ENCODE measurements around the gene CARD9. TPM values are rescaled to one million over a fixed set of nuclear protein-coding genes. Genes with fewer than 3 reads are reported as not detected.

Gene CARD9
- total RNA-seq, 1 experiment from 2014 or later: 1.1 TPM

GRCh38 chr9:136386018-136386417 is 12.5 kb upstream of the CARD9 start:
- POLR2A ChIA-PET (ENCODE audit: unreplicated experiment): interaction anchor here (0.6 kb wide), 1 partner anchor 63 kb away, joined by 4 read pairs; no protein-coding TSS in a partner anchor
- H3K4me3 ChIP-seq (ENCODE audit: low read length): no peak overlapping the region
- H3K9ac ChIP-seq (ENCODE audit: low read length): no peak overlapping the region
- no peak overlapping the region for H2AFZ ChIP-seq (ENCODE audit: low read length)
- H3K9me2 ChIP-seq (replicated peaks; ENCODE audit: low read length): no peaks in the 10 kb centered on the region
- no peaks in the 10 kb centered on the region for H3K79me2 ChIP-seq (ENCODE audit: low read length)
- H3K4me1 ChIP-seq (ENCODE audit: insufficient read depth, low read length): no peaks in the 10 kb centered on the region
- H3K4me2 ChIP-seq (ENCODE audit: low read length): no peak overlapping the region
- peaks cover 9% of the 10 kb centered on the region; the same call in 1 of the 2 replicates for H3K36me3 ChIP-seq (ENCODE audit: low read depth, low read length)
- no peaks in the 10 kb centered on the region for H4K20me1 ChIP-seq (ENCODE audit: low read length)
- TF ChIP-seq CTCF (conservative IDR thresholded peaks at IDR 0.05; ENCODE audit: low read depth, low read length) (no peak), EZH2 (IDR thresholded peaks at IDR 0.05; ENCODE audit: low read length, unreplicated experiment) (no peak), EZH2phosphoT487 (IDR thresholded peaks at IDR 0.05; ENCODE audit: borderline replicate concordance, low read length) (no peak)
- no peak overlapping the region for H3K27ac ChIP-seq (ENCODE audit: low read length)
- no peaks in the 10 kb centered on the region for H3K9me3 ChIP-seq (ENCODE audit: low read length)
- ATAC-seq (no peak), DNase-seq (no peak)
- H3K27me3 ChIP-seq (ENCODE audit: low read length): no peaks in the 10 kb centered on the region
- H3F3A ChIP-seq (ENCODE audit: low read length, unreplicated experiment): no peaks in the 10 kb centered on the region
- CTCF ChIA-PET: no interaction called here
- intact Hi-C loops (cut with micrococcal nuclease): no loop called here
- no TSS peak for BruUV-seq (replicated peaks)

- intact Hi-C loops (cut with micrococcal nuclease): no loop called here
- Histone ChIP-seq H3K27me3 (ENCODE audit: low read length) (no peaks in the 10 kb centered on the region), H3K27ac (ENCODE audit: low read length) (no peak overlapping the region), H2AFZ (ENCODE audit: low read length) (no peak overlapping the region), H3K4me3 (ENCODE audit: low read length) (no peak overlapping the region), H3F3A (ENCODE audit: low read length, unreplicated experiment) (no peaks in the 10 kb centered on the region), H4K20me1 (ENCODE audit: low read length) (no peaks in the 10 kb centered on the region), H3K79me2 (ENCODE audit: low read length) (no peaks in the 10 kb centered on the region), H3K4me1 (ENCODE audit: insufficient read depth, low read length) (no peaks in the 10 kb centered on the region), H3K4me2 (ENCODE audit: low read length) (no peak overlapping the region), H3K9me3 (ENCODE audit: low read length) (no peaks in the 10 kb centered on the region), H3K36me3 (ENCODE audit: low read depth, low read length) (peaks cover 9% of the 10 kb centered on the region; the same call in 1 of the 2 replicates), H3K9me2 (replicated peaks; ENCODE audit: low read length) (no peaks in the 10 kb centered on the region), H3K9ac (ENCODE audit: low read length) (no peak overlapping the region)
- POLR2A ChIA-PET (ENCODE audit: unreplicated experiment): no interaction called here
- no peak for DNase-seq
- CTCF ChIA-PET: interaction anchor here (0.6 kb wide), 1 partner anchor 57 kb away, joined by 7 read pairs; the partner anchor contains the start of gene GPSM1
- TF ChIP-seq EZH2phosphoT487 (IDR thresholded peaks at IDR 0.05; ENCODE audit: borderline replicate concordance, low read length) (no peak), CTCF (conservative IDR thresholded peaks at IDR 0.05; ENCODE audit: low read depth, low read length) (no peak), EZH2 (IDR thresholded peaks at IDR 0.05; ENCODE audit: low read length, unreplicated experiment) (no peak)
- BruUV-seq (replicated peaks): no TSS peak
- no peak for ATAC-seq
Observed at GRCh38 chr9:136385015-136385414, 11.5 kb upstream of the CARD9 start.

GRCh38 chr9:136383436-136383835 is 10.0 kb upstream of the CARD9 start:
- Histone ChIP-seq H3K27me3 (ENCODE audit: low read length) (no peaks in the 10 kb centered on the region), H3K27ac (ENCODE audit: low read length) (no peak overlapping the region), H3K9ac (ENCODE audit: low read length) (no peak overlapping the region), H3K4me1 (ENCODE audit: insufficient read depth, low read length) (no peaks in the 10 kb centered on the region), H2AFZ (ENCODE audit: low read length) (no peak overlapping the region), H3K79me2 (ENCODE audit: low read length) (no peaks in the 10 kb centered on the region), H3K4me3 (ENCODE audit: low read length) (no peak overlapping the region), H4K20me1 (ENCODE audit: low read length) (no peaks in the 10 kb centered on the region), H3F3A (ENCODE audit: low read length, unreplicated experiment) (no peaks in the 10 kb centered on the region), H3K9me2 (replicated peaks; ENCODE audit: low read length) (no peaks in the 10 kb centered on the region), H3K9me3 (ENCODE audit: low read length) (no peaks in the 10 kb centered on the region), H3K4me2 (ENCODE audit: low read length) (no peak overlapping the region), H3K36me3 (ENCODE audit: low read depth, low read length) (peaks cover 9% of the 10 kb centered on the region; the same call in 1 of the 2 replicates)
- ChIA-PET CTCF (no interaction called here), POLR2A (ENCODE audit: unreplicated experiment) (interaction anchor here (0.6 kb wide), 1 partner anchor 20 kb away, joined by 3 read pairs; the partner anchor contains the start of gene DNLZ)
- no TSS peak for BruUV-seq (replicated peaks)
- intact Hi-C loops (cut with micrococcal nuclease): no loop called here
- no peak for TF ChIP-seq EZH2 (IDR thresholded peaks at IDR 0.05; ENCODE audit: low read length, unreplicated experiment)
- TF ChIP-seq CTCF (conservative IDR thresholded peaks at IDR 0.05; ENCODE audit: low read depth, low read length): no peak
- TF ChIP-seq EZH2phosphoT487 (IDR thresholded peaks at IDR 0.05; ENCODE audit: borderline replicate concordance, low read length): no peak
- ATAC-seq (no peak), DNase-seq (no peak)
